Stimulated activated naive CD8-positive, alpha-beta T cell treated with anti-CD3 and anti-CD28 coated beads, Interleukin-15, Interleukin-2, amounts not matched to agents 100 ng/mL and 50 ng/mL, for 24 hours (primary cell): ENCODE results near the gene MEGF6.

Source experiments
- H3K27ac Mint-ChIP-seq: one replicate; pipeline ENCODE4 v1.8.0; 2021; ENCODE audit warnings: mild to moderate bottlenecking, mixed read lengths
- H3K27me3 Mint-ChIP-seq: one replicate; pipeline ENCODE4 v1.8.0; 2021; ENCODE audit warnings: mixed read lengths
- H3K36me3 Mint-ChIP-seq: one replicate; pipeline ENCODE4 v1.8.0; 2021; ENCODE audit warnings: low read depth, mixed read lengths
- H3K4me1 Mint-ChIP-seq: one replicate; pipeline ENCODE4 v1.8.0; 2021; ENCODE audit warnings: low read depth, mixed read lengths
- H3K4me3 Mint-ChIP-seq: one replicate; pipeline ENCODE4 v1.8.0; 2021; ENCODE audit warnings: mild to moderate bottlenecking, mixed read lengths
- H3K9me3 Mint-ChIP-seq: one replicate; pipeline ENCODE4 v1.8.0; 2021; ENCODE audit warnings: mixed read lengths

Gene MEGF6

GRCh38 chr1:3498986-3499385 is 112.3 kb downstream of the MEGF6 start:
- H3K27me3 Mint-ChIP-seq: no peaks in the 10 kb centered on the region
- H3K36me3 Mint-ChIP-seq: no peaks in the 10 kb centered on the region
- no peaks in the 10 kb centered on the region for H3K9me3 Mint-ChIP-seq
- no peak overlapping the region for H3K4me3 Mint-ChIP-seq
- H3K27ac Mint-ChIP-seq: no peak overlapping the region
- H3K4me1 Mint-ChIP-seq: no peaks in the 10 kb centered on the region

GRCh38 chr1:3498246-3498930 is 112.9 kb downstream of the MEGF6 start:
- no peaks in the 10 kb centered on the region for H3K9me3 Mint-ChIP-seq
- no peaks in the 10 kb centered on the region for H3K36me3 Mint-ChIP-seq
- H3K27me3 Mint-ChIP-seq: no peaks in the 10 kb centered on the region
- H3K4me1 Mint-ChIP-seq: no peaks in the 10 kb centered on the region
- H3K27ac Mint-ChIP-seq: no peak overlapping the region
- H3K4me3 Mint-ChIP-seq: no peak overlapping the region

GRCh38 chr1:3497521-3497920 is 113.8 kb downstream of the MEGF6 start:
- Mint-ChIP-seq H3K4me1 (no peaks in the 10 kb centered on the region), H3K27me3 (no peaks in the 10 kb centered on the region), H3K4me3 (no peak overlapping the region), H3K27ac (no peak overlapping the region), H3K36me3 (no peaks in the 10 kb centered on the region), H3K9me3 (no peaks in the 10 kb centered on the region)

GRCh38 chr1:3496916-3497315 is 114.4 kb downstream of the MEGF6 start:
- Mint-ChIP-seq H3K36me3 (no peaks in the 10 kb centered on the region), H3K27ac (no peak overlapping the region), H3K27me3 (no peaks in the 10 kb centered on the region), H3K9me3 (no peaks in the 10 kb centered on the region), H3K4me1 (no peaks in the 10 kb centered on the region), H3K4me3 (no peak overlapping the region)

- H3K9me3 Mint-ChIP-seq: no peaks in the 10 kb centered on the region
- H3K27me3 Mint-ChIP-seq: no peaks in the 10 kb centered on the region
- H3K27ac Mint-ChIP-seq: no peak overlapping the region
- no peaks in the 10 kb centered on the region for H3K36me3 Mint-ChIP-seq
- H3K4me1 Mint-ChIP-seq: peaks cover 5% of the 10 kb centered on the region
- no peak overlapping the region for H3K4me3 Mint-ChIP-seq
These were observed 115.2 kb downstream of the MEGF6 start for GRCh38 chr1:3495776-3496745.

GRCh38 chr1:3494321-3495308 is 116.7 kb downstream of the MEGF6 start:
- H3K27ac Mint-ChIP-seq: no peak overlapping the region
- no peaks in the 10 kb centered on the region for H3K27me3 Mint-ChIP-seq
- H3K36me3 Mint-ChIP-seq: no peaks in the 10 kb centered on the region
- no peak overlapping the region for H3K4me3 Mint-ChIP-seq
- H3K9me3 Mint-ChIP-seq: no peaks in the 10 kb centered on the region
- peaks cover 5% of the 10 kb centered on the region for H3K4me1 Mint-ChIP-seq

- no peak overlapping the region for H3K4me3 Mint-ChIP-seq
- peaks cover 14% of the 10 kb centered on the region for H3K9me3 Mint-ChIP-seq
- peaks cover 5% of the 10 kb centered on the region for H3K4me1 Mint-ChIP-seq
- no peak overlapping the region for H3K27ac Mint-ChIP-seq
- no peaks in the 10 kb centered on the region for H3K27me3 Mint-ChIP-seq
- H3K36me3 Mint-ChIP-seq: no peaks in the 10 kb centered on the region
These were observed 118.6 kb downstream of the MEGF6 start for GRCh38 chr1:3492545-3493246.

GRCh38 chr1:3491291-3492246 is 119.7 kb downstream of the MEGF6 start:
- Mint-ChIP-seq H3K9me3 (peaks cover 14% of the 10 kb centered on the region), H3K4me3 (no peak overlapping the region), H3K27me3 (no peaks in the 10 kb centered on the region), H3K36me3 (no peaks in the 10 kb centered on the region), H3K4me1 (peaks cover 5% of the 10 kb centered on the region), H3K27ac (no peak overlapping the region)

GRCh38 chr1:3490046-3490745 is 121.1 kb downstream of the MEGF6 start:
- no peak overlapping the region for H3K27ac Mint-ChIP-seq
- H3K27me3 Mint-ChIP-seq: no peaks in the 10 kb centered on the region
- H3K36me3 Mint-ChIP-seq: no peaks in the 10 kb centered on the region
- no peak overlapping the region for H3K4me3 Mint-ChIP-seq
- H3K9me3 Mint-ChIP-seq: peaks cover 14% of the 10 kb centered on the region
- H3K4me1 Mint-ChIP-seq: peaks cover 5% of the 10 kb centered on the region

- peaks cover 5% of the 10 kb centered on the region for H3K4me1 Mint-ChIP-seq
- no peak overlapping the region for H3K27ac Mint-ChIP-seq
- H3K36me3 Mint-ChIP-seq: no peaks in the 10 kb centered on the region
- H3K27me3 Mint-ChIP-seq: no peaks in the 10 kb centered on the region
- H3K9me3 Mint-ChIP-seq: peaks cover 14% of the 10 kb centered on the region
- H3K4me3 Mint-ChIP-seq: no peak overlapping the region
These were observed 122.9 kb downstream of the MEGF6 start for GRCh38 chr1:3488432-3488831.

- no peak overlapping the region for H3K27ac Mint-ChIP-seq
- no peak overlapping the region for H3K4me3 Mint-ChIP-seq
- H3K36me3 Mint-ChIP-seq: no peaks in the 10 kb centered on the region
- H3K4me1 Mint-ChIP-seq: no peaks in the 10 kb centered on the region
- H3K27me3 Mint-ChIP-seq: no peaks in the 10 kb centered on the region
- peaks cover 14% of the 10 kb centered on the region for H3K9me3 Mint-ChIP-seq
These were observed 126.3 kb downstream of the MEGF6 start for GRCh38 chr1:3485016-3485415.

GRCh38 chr1:3483801-3484444 is 127.4 kb downstream of the MEGF6 start:
- Mint-ChIP-seq H3K27me3 (no peaks in the 10 kb centered on the region), H3K4me3 (no peak overlapping the region), H3K27ac (no peak overlapping the region), H3K9me3 (peaks cover 12% of the 10 kb centered on the region), H3K4me1 (no peaks in the 10 kb centered on the region), H3K36me3 (no peaks in the 10 kb centered on the region)
